OCI-LY3 (cell line): ENCODE measurements around the gene NAA15.
A peak's percentile ranks its signal among the peaks of the same experiment; 100 is the strongest.

Source experiments
- H2AFZ ChIP-seq: fragments of 200-600, 300-600 bp; shearing (Covaris generic); 2 replicates; pipeline ENCODE4 v1.6.0; 2014; ENCODE audit warnings: antibody characterized with exemption, low read depth, low read length
- H3K27ac ChIP-seq: fragments of 200-600, 300-600 bp; sonication (generic); 2 replicates; pipeline ENCODE4 v1.5.1; 2014; ENCODE audit warnings: mild to moderate bottlenecking, low read length, moderate library complexity, mixed read lengths
- H3K27me3 ChIP-seq: fragments of 200-600, 300-600 bp; sonication (generic); 2 replicates; pipeline ENCODE4 v1.6.1; 2014; ENCODE audit warnings: low read depth, low read length, mixed read lengths
- H3K36me3 ChIP-seq: fragments of 200-600, 300-600 bp; sonication (generic); replicated peaks from 2 replicates; pipeline ENCODE3; 2014; ENCODE audit warnings: low read depth, low read length, mixed read lengths
- H3K4me1 ChIP-seq: fragments of 300-600, 200-600 bp; sonication (generic); 2 replicates; pipeline ENCODE4 v1.6.1; 2014; ENCODE audit warnings: low read length, mixed read lengths
- H3K4me2 ChIP-seq: fragments of 200-600, 300-600 bp; sonication (generic); 2 replicates; pipeline ENCODE4 v1.6.1; 2014; ENCODE audit warnings: low read length, mixed read lengths
- H3K4me3 ChIP-seq: fragments of 300-600, 200-600 bp; sonication (generic); 2 replicates; pipeline ENCODE4 v1.5.1; 2014; ENCODE audit warnings: antibody characterized with exemption, mild to moderate bottlenecking, low read length, moderate library complexity
- H3K79me2 ChIP-seq: fragments of 300-600, 200-600 bp; shearing (Covaris generic); 2 replicates; pipeline ENCODE4 v1.6.1; 2014; ENCODE audit warnings: mild to moderate bottlenecking, low read length, mixed read lengths
- H3K9ac ChIP-seq: fragments of 300-600, 200-600 bp; shearing (Covaris generic); 2 replicates; pipeline ENCODE4 v1.6.0; 2014; ENCODE audit warnings: mild to moderate bottlenecking, low read length, moderate library complexity
- H3K9me3 ChIP-seq: fragments of 200-600, 300-600 bp; shearing (Covaris generic); 2 replicates; pipeline ENCODE4 v1.6.1; 2014; ENCODE audit warnings: low read length, mixed read lengths; ENCODE audit not compliant: insufficient read depth
- H4K20me1 ChIP-seq: fragments of 200-600, 300-600 bp; sonication (generic); 2 replicates; pipeline ENCODE4 v1.6.1; 2016; ENCODE audit warnings: low read length, mixed read lengths; ENCODE audit not compliant: insufficient read depth
- CTCF ChIP-seq: fragments of 200-600, 300-600 bp; sonication (generic); IDR thresholded peaks from 2 replicates; pipeline ENCODE4 v1.5.1; 2014; ENCODE audit warnings: antibody characterized with exemption, low read length, low read depth
- EZH2phosphoT487 ChIP-seq: fragments of 200-600 bp; shearing (Covaris generic); IDR thresholded peaks from 2 replicates; pipeline ENCODE4 v1.6.1; 2018; ENCODE audit warnings: antibody characterized with exemption, mixed run types, low read depth

Gene NAA15

DNA sequence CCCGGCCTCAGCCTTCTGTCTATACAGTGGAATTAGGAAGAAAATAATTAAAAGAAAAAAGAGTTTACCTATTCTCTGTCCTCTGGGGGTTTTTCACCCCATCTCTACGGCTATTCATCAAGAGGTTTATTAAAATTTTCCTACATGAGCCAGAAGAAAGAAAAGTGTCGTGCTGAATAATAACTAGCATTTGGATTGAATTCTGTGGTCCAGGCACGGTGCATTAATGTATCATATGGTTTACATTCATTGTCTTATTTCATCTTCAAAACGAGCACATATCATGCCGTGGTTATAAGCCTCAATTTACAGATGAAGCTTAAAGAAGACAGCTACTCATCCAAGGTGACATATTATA is 5.4 kb upstream of the NAA15 start:
- Histone ChIP-seq H2AFZ (peak overlapping the region; percentile 72), H3K4me3 (peak overlapping the region; percentile 83), H3K4me2 (peak overlapping the region; percentile 92), H4K20me1 (no peaks in the 10 kb centered on the region), H3K9me3 (no peaks in the 10 kb centered on the region), H3K36me3 (peaks cover 22% of the 10 kb centered on the region), H3K79me2 (peaks cover 27% of the 10 kb centered on the region), H3K27me3 (no peaks in the 10 kb centered on the region), H3K9ac (peak overlapping the region; percentile 95), H3K4me1 (peaks cover 31% of the 10 kb centered on the region), H3K27ac (no peak overlapping the region)
- no peak for TF ChIP-seq CTCF
- TF ChIP-seq EZH2phosphoT487, result no peak

DNA sequence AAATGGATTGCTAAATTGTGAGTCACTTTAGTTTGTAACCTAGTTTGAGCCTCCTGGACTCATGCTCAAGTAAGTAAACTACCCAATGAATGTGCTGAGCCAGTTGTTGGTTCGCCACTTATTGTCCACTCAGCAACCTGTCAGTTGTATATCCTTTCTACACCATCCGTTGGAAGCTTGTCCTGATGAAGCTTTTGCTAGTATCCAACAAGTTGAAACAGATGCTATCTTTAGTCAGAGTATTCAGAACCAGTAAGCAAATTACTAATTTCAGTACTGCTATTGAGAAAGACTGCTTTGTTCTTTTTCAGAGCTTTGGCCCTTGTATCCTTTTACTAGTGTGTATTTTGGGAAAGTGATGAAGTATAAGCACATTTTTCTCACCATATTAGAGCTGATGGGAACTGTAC is 4.3 kb upstream of the NAA15 start:
- Histone ChIP-seq H3K4me1 (peaks cover 31% of the 10 kb centered on the region), H3K27me3 (no peaks in the 10 kb centered on the region), H3K27ac (no peak overlapping the region), H3K79me2 (peaks cover 35% of the 10 kb centered on the region), H2AFZ (no peak overlapping the region), H3K4me3 (no peak overlapping the region), H3K9ac (no peak overlapping the region), H4K20me1 (no peaks in the 10 kb centered on the region), H3K9me3 (no peaks in the 10 kb centered on the region), H3K36me3 (peaks cover 17% of the 10 kb centered on the region), H3K4me2 (peak overlapping the region; percentile 14)
- TF ChIP-seq EZH2phosphoT487 (no peak), CTCF (0 out of 2 replicates have a peak, but pooled peaks have one; percentile 3)

DNA sequence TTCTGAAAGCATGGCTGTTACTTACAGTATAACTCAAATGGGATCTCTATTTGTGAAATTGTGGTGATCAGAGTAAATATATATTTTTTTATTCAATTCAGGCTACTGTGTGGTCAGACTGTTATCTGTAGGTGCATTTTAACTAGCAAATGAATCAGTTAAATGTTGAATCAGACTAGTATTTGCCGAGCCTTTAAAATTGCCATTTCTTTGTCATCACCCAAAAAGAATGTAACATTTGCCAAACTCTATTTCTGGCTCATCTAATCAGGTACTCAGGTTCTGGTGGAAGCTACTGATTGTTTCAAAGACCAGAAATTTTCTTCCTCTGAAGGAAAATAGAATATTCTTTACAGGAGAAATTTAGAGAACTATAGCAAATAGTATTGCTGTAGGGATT is 1.8 kb upstream of the NAA15 start:
- no peak for TF ChIP-seq EZH2phosphoT487
- peak overlapping the region; percentile 80 for H3K4me3 ChIP-seq
- peak overlapping the region; percentile 83 for H3K9ac ChIP-seq
- H3K9me3 ChIP-seq, result no peaks in the 10 kb centered on the region
- peaks cover 10% of the 10 kb centered on the region for H3K36me3 ChIP-seq
- no peak overlapping the region for H2AFZ ChIP-seq
- peaks cover 20% of the 10 kb centered on the region for H4K20me1 ChIP-seq
- H3K79me2 ChIP-seq, result peaks cover 53% of the 10 kb centered on the region
- no peak overlapping the region for H3K27ac ChIP-seq
- peak overlapping the region; percentile 70 for H3K4me2 ChIP-seq
- peaks cover 37% of the 10 kb centered on the region for H3K4me1 ChIP-seq
- no peaks in the 10 kb centered on the region for H3K27me3 ChIP-seq

GRCh38 chr4:139300431-139301112 is 733 bp upstream of the NAA15 start:
- H3K79me2 ChIP-seq, result peaks cover 59% of the 10 kb centered on the region
- peaks cover 30% of the 10 kb centered on the region for H4K20me1 ChIP-seq

More at GRCh38 chr4:139300431-139301112, 733 bp upstream of the NAA15 start:
- peak overlapping the region; percentile 79 for H2AFZ ChIP-seq
- TF ChIP-seq EZH2phosphoT487, result no peak
- no peak for TF ChIP-seq CTCF
- peaks cover 37% of the 10 kb centered on the region for H3K4me1 ChIP-seq
- H3K9ac ChIP-seq, result peak overlapping the region; percentile 83
- H3K4me3 ChIP-seq, result peak overlapping the region; percentile 80
- peaks cover 19% of the 10 kb centered on the region for H3K36me3 ChIP-seq
- H3K9me3 ChIP-seq, result peaks cover 6% of the 10 kb centered on the region; the same call in 1 of the 2 replicates
- peak overlapping the region; percentile 77 for H3K27ac ChIP-seq
- H3K27me3 ChIP-seq, result no peaks in the 10 kb centered on the region
- H3K4me2 ChIP-seq, result peak overlapping the region; percentile 70
